ENCODE measurements around the gene BCKDK. TPM values are rescaled to one million over a fixed set of nuclear protein-coding genes. Genes with fewer than 3 reads are reported as not detected.

BCKDK gene
- total and polyA plus RNA-seq, 2 of the 8 experiments (the other 6 are each of a cell fraction or from before 2014, with no cell fraction given) = 49.6 to 77.1 TPM

DNA sequence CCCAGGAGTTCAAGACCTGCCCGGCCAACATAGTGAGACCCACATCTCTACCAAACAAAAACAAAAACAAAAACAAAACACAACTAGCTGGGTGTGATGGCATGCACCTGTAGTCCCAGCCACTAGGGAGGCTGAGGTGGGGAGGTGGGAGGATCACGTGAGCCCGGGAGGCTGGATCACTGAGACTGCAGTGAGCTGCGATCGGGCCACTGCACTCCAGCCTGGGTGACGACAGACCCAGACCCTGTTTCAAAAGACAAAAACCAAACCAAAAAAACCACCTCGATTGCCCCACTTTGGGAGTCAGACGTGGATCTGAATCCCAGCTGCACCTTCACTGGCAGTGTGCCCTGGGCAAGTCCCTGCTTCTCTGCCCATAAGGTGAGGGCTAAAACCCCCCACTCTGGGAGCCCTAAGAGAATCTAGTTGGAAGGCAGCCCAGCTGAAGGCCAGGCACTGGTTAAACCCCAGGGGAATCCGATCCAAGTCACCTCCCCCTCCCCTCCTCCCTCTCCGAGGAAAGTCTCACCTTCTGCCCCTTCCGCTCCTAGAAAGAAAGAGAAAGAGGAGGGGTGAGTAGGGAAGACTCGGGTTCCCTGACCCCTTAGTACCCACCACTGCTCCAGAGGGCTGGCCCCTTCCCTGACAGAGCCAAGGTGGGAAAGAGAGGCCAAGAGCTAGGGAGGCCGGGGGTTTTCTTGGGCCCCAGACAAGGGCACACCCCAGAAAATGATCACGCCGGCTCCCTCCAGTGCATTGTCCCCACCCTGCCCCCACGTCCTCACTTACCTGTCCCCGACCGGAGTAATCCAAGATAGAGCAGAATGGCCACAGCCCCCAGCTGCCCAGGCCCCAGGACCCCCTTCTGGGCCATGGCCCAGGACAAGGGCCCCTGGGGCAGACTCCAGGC is 26.7 kb downstream of the BCKDK start (continued):
- no peak for TF ChIP-seq NANOG (IDR thresholded peaks at IDR 0.05; ENCODE audit: insufficient read depth, low read depth, low read length, poor library complexity, severe bottlenecking)
